HG03469 (cell line): ENCODE measurements around the gene ETFA.

Experiments
- ATAC-seq: cut with Tn5 transposase; IDR thresholded peaks from one replicate; pipeline ENCODE4 v1.9.1; 2021; ENCODE audit warnings: mild to moderate bottlenecking, moderate library complexity, moderate number of reproducible peaks; ENCODE audit not compliant: unreplicated experiment

ETFA gene

DNA sequence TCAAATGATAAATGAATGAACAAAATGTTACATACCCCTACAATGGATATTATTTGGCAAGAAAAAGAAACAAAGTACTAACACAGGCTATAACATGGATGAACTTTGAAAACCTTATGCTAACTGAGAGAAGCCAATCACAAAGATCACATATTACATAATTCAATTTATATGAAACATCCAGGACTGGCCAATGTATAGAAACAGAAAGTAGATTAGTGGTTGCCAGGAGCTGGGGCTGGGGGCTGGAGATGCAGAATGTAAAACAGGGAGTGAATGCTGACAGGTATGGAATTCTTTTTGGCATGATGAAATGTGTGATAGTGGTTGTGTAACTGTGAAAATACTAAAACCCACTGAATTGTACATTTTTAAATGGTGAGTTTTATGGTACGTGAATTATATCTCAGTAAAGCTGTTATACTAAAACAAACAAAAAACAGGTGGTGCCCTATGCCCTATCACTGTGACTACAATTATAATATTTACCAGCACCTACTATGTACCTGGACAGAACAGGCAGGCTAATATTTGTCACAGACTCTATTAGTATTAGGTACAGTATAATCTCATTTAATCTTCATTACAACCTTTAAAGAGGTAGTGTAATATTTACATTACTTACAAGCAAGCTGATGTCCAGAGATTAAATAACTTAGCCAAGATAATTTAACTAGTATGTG, 90.0 kb downstream of the ETFA start:
- ATAC-seq: no peak

DNA sequence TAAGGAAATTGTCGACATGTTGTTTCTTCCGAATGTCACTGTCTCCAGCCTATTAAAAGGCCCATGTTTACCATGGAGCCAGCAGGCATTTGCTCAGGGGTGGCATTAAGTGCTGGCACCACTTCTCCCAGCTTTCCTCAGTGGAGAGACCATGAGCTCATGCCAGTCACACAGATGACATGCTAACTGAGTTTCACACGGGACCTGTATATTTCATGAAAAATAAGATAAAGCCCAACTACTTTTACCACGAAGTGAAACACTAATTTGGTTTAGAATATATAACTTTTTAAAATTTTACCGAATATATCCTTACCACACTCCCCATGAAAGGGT, 93.4 kb downstream of the ETFA start:
- no peak for ATAC-seq

DNA sequence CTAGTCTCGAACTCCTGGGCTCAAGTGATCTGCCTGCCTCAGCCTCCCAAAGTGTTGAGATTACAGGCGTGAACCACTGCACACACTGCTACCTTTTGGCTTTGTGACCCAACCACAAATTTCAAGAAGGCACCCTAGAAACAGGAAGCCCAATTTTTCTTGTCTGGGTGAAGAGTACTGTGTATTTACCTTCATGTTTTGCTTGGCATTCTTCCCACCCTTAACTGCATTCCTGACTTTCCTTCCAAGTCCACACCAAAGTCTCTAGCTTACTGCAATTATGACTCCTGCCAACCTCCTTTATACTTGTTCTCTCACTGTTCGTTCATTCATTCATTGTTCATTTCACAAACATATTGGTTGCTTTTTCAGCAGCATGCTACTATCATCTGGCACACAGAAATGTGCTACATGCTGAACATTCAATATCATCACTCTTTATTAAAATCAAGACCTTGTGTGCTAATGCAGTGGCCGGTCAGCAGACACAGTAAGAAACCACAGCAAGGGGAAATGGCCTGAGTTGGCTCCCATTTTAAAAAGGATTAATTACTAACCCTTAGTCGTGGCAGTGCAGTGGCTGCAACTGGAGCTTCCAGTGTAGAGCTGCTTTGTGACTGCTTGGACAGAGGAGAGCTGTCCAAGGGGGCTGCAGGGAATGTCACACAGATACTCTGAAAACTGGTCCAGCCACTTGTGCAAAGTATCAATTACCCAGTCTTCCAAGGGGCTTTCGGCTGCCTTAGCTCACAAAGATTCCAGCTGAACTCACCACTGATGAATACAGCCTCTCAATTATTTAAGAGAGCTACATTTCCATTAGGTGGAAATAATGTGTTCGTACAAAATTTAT, 94.0 kb downstream of the ETFA start:
- ATAC-seq: no peak

DNA sequence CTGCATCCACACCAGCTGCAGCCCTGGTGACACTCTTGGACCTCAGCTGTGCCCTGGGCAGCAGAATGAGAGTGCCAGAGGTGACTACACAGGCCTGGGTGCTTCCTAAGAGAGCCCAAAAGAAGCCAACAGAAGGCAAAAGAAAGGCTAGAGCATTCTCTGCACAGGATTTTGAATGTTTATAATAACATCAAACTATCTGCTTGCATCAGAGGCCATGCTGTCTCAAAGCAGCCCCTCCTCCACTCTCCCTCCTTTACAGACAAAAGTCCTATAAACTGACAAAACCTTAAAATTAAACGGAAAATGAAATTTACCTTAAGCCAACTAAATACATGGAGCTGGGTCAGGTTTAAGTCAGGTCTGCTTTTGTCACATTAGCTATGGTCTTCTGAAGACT, 95.6 kb downstream of the ETFA start:
- ATAC-seq: no peak

DNA sequence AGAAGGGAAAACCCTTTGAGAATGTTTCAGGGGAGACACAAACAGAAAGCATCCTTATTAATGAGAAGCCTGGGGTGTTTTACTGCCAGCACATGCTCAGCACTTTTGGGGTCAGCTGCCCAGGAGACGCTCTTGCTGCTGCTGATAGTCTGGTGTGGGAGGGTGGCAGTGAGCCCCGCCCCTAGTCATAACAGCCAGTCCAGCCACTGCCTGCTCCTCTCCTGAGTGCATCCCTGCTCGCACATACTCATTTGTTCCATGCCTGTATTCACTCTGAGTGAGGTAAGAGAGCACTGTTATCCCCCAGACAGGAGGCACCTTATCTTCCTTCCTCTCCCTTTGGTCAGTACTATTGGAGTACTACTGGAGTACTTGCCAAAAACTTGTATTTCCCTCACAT, 101.3 kb downstream of the ETFA start:
- ATAC-seq: no peak

DNA sequence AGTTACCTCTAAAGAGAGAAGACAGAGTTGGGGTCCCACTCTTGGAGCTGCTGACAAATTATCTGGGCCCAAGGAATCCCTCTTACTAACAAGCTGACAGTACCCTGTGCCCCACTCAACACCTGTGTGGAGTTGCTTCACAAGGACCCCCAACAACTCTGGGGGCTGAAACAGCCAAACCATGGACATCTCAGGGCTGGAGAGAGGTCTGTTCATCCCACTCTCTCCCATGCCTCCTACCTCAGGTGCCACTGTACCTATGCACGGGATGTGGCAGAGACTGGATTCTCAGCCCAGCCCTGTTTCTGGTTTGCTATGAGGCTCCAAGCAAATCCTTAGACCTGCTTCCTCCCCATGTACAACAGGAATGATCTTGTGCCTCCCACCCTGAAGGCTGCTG, 101.7 kb downstream of the ETFA start:
- no peak for ATAC-seq

DNA sequence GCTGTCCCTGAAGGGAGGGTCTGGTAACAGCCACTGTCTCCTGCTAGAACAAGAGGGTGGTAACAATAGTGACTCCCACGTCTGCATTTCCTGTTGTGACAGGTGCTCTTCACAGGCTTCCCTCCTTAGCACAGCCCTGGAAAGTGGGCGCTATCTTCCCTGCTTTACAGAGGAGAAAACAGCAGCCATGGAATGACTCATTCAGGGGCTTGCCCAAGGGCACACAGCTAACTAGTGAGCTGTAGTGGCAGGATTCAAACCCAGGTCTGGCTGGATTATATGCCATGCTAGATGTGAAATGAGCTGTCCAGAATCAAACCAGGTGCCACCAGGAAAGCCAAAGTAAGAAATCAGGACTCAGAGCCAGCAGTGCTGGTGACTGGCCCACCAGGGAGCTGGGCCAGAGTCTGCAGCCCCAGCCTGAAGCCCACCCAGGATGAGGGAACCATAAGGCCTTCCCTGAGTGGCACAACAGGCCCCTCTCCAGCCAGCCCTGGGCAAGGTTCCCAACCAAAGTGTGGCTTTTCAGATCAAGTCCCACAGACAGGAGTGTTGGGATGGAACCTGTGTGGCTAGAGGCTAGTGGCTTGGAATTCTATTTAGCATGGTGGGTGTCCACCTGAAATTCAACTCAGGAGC, 102.4 kb downstream of the ETFA start:
- no peak for ATAC-seq

DNA sequence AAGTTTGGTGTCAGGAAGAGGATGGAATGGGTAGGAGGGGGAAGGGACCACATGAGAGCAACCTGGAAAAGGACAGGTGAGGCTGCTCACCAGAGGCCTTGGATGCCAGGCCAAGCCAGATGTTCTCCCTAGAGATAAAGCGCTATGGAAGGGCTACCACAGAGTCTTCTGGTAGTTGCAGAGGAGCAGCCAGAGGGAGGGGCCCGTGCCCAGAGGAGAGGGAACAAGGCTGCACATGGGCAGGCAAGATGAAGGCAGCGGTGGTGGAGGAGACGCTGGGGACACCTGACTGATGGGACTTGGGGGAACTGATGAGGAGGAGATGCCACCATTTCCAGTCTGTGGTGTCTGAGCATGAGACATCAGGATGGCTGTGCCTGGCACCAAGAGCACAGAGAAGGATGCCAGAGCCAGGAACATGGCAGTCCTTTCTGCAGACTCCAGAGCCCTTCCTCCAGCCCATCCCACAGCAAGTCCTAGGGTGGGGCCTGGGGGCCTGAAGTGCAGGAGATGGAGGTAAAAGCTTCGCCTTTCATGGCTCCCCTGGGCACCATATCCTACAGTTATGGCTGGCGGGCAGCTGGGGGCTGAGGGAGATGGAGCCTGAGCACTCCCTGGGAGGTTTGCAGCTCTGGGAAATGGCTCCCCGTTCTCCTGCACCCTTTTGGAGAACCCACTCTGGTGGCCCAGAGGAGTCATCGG, 103.0 kb downstream of the ETFA start:
- ATAC-seq: no peak

DNA sequence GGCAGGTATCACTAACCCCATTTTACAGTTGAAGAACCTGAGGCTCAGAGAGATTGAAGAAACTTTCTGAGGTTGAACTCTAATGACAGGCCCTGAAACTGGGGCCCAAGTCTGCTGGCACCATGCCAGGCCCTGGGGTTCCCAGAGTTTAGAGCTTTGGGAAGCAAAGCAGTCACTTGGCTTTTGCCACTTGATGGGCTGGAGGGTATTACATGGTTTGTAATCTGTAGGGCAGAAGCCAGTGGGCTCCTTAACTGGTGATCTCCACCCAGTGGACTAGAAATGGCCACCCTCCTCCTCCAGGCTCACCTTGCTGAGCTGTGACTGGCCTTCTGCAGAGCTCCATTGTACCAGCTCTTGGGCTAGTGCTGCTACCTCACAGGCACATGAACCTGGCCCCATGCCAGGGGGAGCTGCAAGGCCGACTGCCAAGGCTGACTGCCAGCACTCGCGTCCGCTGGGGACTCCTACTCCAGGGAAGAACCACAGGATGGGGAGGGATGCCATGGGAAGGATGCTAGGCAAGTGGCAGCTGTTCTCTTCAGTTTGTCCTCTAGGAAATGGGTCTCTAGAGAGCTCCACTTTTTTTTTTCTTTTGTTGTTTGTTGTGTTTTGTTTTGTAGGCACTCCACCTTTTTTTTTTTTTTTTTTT, 104.8 kb downstream of the ETFA start:
- ATAC-seq: no peak

DNA sequence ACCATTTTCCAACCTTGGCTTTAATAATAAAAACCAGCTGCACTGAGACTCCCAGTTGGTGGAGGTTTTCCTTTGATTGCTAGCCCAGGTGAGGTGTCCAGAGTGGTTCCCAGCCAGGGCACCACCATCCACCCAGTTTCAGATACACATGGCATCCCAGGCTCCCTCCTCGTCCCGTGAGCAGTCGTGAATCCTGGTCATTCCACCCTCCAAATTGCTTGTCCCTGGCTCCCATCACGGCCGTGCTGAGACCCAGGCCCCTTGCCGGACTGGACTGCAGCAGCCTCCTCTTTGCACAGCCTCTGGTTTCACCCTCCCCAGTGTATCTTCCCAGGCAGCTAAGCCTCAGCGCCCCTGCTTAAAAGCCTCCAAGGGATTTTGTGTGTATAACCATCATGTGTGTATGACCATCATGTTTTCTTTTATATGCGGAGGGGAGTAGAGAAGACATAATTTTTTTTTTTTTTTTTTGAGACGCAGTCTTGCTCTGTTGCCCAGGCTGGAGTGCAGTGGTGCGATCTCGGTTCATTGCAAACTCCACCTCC, 106.3 kb downstream of the ETFA start:
- no peak for ATAC-seq

DNA sequence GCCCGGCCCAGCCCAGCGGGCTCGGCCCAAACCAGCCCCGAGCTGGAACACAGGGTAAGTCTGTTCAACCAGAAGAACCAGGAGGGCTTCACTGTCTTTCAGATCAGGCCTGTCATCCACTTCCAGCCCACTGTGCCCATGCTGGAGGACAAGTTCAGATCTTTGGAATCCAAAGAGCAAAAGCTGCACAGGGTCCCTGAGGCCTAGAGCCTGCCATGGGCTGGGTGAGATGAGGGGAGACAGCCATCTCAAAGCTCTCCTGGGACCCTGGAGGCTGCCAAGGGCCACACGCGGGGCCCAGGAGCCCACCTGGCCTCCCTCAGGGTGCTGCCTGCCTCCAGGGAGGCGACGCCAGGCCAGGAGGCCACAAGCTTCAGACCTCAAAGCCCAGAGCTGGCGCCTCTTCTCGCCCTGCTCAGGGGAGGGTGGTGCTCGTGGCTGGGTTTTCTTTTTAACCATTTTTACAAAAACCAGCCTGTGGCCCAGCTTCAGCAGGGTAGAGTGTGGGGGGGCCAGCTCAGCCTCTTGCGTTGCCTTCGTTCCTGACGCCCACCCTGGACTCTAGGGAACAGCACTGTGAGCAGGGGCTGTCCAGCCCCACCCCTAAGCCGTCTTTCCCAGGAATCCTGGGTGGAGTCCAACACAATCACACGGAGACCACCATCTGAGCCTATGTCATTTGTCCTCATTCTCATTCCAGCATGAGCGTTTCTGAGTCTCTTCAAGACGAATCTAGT, 107.0 kb downstream of the ETFA start:
- no peak for ATAC-seq

DNA sequence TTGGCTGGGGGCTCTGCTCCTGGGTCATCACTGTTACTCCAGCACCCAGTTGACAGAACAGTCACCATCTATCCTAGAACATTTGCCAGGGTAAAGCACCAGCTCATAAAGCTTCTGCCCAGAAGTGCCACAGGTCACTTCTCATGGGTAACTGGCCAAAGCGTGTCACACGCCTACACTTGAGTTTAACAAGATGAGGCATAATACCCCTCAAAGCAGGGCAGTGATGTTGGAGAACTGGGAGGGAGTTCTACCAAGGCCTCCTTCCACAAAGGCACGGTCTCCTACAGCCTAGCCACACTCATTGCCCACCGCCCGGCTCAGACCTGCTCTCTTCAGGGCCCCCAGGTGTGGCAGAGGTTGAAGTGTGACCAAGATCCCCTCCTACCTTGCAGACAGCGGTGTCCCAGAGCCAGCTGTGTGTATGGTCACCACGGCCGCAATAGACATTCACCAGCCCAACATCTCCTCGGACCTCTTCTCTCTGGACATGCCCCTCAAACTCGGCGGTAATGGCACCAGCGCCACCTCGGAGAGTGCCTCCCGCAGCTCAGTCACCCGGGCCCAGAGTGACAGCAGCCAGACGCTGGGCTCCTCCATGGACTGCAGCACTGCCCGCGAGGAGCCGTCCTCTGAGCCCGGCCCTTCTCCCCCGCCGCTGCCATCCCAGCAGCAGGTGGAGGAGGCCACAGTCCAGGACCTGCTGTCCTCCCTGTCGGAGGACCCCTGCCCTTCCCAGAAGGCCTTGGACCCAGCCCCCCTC, 107.7 kb downstream of the ETFA start:
- no peak for ATAC-seq

DNA sequence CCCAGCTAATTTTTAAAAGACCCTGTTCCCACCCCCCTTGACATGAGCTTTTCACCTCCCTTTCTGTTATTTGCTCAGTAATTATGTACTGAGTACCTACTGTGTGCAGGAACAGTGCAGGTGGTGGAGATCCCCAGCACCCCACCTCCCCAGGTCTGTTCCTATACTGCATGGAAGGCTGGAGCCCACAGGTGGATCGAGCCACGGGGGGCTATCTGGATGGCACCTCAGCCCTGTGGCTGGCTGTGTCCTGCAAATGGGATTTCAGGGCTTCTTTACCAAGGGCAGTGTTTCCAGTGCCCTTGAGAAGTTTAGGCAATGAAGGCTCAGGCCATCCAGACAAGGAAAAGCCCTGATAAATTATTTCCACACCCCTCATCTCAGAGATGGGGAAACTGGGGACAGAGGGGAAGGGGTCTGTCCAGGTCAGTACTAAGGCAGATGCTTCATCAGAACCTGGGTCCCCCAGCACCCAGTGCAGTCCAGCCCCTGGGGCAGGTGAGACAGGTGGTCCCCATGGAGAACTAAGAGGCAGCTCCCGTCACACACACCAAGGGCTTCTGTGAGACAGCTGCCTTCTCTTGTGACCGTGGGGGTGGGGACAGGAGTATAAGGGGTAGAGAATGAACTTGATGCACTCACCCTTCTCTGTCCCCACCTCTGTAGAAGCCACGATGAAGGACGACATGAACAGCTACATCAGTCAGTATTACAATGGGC, 109.6 kb downstream of the ETFA start:
- ATAC-seq: no peak

DNA sequence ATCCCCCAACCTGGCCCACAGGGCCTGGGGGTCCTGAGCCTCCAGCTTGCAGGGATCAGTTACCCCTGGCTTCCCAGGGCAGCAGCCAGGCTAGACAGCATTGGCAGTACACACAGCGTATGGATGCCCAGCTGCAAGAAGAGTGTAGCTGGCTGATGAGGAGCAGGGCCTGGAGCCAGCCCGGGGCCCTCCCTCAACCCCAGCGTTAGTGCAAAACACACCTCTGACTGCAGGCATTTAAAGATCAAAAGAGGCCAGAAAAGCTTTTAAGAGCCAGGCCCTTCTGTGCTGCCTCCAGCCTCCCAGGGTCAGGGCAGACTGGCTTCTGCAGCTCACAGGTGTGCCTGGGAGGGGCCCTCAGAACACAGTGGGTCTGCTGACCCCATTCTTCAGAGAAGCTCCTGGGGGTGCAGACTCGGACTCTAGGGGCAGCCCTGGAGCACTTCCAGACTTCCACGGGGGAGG, 110.6 kb downstream of the ETFA start:
- ATAC-seq: no peak

DNA sequence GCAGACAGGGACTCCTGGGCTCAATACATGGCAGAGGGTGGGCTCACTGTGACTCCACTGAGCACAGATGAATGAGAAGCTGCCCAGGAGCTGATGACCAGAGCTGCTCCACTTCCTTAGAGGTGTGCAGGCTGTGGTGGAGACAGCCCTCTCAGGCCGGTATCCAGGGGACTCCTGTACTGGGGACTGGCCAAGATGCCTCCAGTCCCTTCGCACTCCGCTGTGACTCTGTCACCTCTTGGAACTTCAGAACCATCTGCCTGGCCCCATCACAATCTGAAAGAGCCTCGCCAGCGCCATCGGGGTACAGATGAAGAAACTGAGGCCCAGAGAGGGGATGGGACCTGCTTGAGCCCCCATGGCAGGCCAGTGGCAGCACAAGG, 111.2 kb downstream of the ETFA start:
- no peak for ATAC-seq

DNA sequence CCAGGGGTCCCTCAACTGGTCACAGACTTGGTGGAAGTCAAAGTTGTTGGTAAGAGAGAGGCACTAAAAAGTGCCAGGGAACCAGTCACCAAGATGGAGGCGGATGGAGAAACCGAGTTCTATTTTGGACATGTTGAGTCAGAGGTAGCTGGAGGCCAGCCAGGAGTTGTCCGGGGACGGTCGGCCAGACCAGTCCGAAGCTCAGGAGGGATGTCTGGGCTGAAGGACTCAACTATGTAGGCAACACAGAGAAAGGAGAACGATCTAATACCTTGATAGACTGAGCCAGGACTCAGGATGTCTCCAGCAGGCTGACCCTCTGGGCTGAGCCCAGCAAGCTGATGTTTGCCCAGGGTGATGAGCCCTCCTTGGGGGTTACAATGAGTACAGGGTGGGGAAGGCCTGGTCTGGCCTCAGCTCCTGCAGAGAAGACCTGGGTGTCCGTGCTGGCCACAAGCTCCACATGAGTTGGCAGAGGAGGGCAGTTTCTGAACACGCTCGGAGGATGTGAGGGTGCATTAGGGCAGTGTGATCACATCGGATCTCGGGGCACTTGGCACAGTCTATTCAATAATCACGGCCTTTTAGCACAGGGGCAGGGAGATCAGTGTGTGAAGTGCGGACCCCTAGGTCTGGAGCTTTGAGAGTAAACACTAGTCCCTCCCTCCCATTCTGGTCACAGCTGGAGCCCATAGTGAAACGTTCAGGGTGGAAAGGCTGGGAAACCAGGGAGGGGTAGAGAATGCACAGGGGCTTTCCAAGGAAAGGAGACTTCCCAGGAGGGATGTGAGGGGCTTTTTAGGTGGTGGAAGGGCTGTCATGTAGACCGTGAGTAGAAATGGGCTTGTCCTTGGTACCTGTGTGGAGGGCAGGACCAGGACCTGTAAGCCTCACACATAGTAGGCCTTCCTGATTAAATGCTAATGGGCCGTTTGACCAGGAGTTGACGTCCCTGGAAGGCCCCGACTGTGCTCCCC, 111.9 kb downstream of the ETFA start:
- no peak for ATAC-seq

DNA sequence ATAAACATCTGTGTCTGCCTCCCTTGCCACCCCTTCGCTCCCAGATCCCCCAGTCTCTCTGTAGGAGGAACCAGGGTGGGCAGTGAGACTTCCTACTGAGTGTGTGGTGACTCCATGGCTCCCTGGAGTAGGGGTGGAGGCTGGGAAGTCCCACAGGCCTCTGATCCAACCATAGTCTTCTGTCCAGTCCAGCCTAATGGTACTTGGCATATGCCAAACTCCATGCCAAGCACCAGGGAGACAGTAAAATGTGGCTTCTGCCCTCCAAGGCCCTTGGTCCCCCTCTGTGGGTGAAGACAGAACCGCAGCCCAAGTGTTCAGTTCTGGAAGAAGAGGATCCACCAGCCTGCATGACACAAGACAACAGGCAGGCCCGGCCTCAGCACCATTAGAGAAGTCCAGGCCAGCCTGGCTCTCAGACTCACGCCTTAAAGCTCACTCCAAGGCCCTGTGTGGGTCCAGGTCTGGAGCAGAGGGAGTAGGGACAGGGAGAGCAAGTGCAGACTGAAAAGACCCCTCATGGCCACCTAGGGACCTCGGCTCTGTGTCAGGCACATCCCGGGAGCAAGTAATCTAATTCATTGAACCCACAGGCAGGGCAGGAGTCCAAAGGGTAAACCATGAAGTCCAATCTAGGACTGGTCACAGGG, 112.7 kb downstream of the ETFA start:
- ATAC-seq: no peak
